GM12892 (cell line): ENCODE data around the gene ERGIC2.

Source experiments
- POLR2A ChIP-seq: IDR thresholded peaks from 2 replicates; pipeline ENCODE4 v1.6.1; 2011; ENCODE audit warnings: low read depth, low read length, control low read depth
- POLR2AphosphoS5 ChIP-seq: IDR thresholded peaks from 2 replicates; pipeline ENCODE4 v1.6.1; 2011; ENCODE audit warnings: low read depth, low read length, control low read depth

DNA sequence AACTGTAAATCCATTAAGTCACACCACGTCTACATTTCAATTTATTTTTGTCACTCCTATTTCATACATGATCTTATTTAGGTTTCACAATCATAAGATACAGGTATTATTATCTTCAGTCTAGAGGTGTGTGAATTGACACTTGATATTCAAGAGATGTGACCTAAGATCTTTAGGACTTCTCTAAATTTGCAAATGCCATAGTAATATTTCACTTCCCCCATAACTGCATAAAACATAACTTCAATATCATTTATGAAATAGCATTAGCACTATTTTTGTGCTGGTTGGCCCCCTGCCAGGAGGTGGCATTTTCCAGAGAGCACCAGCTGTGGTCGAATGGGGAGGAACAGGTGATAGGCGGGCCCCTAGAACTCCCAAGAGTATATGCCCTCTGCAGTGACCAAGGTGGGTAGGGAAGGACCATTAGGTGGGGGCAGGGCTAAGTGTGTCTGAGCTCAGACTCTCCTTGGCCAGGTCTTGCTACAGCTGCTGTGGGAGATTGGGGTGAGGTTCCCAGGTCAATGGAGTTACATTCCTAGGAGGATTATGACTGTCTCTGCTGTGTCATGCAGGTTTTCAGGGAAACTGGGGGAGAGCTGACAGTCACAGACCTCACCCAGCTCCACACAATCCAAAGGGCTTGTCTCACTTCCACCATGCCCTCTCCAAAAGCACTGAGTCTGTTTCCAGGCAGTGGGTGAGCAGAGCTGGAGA is 49.2 kb upstream of the ERGIC2 start:
- no peak for TF ChIP-seq POLR2A
- TF ChIP-seq POLR2AphosphoS5, result no peak
